Measurements from ENCODE around the gene MARCHF2. TPM values are rescaled to one million over a fixed set of nuclear protein-coding genes. Genes with fewer than 3 reads are reported as not detected.
A peak's percentile ranks its signal among the peaks of the same experiment; 100 is the strongest.

MARCHF2 gene
- total RNA-seq, 1 experiment from 2014 or later = 27.5 TPM

DNA sequence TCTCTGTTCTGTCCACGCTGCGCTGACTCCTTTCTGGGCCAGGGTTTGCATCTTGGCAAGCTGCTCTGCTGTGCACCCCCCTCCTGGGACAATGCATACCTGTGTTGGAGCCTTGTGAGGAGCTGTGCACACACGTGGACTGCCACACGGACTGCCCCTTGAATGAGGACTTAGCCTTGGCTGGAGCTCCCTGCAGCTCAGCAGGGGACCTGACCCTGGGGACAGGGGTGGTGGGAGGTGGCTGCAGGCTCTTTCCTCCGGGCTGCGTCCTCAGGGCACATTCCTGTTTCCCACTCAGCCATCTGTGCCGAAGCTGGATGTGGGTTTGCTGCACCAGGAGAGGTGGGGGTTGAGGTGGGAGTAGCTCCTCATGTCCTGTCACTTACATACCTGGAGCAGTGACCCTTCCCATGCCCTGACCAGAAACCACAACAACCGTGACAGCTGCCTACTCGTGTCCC is 14.8 kb upstream of the MARCHF2 start:
- no peak overlapping the region for H3K14ac ChIP-seq (ENCODE audit: insufficient read depth, low read length)
- H3K4me2 ChIP-seq (ENCODE audit: insufficient read depth, insufficient read length, low read length) = no peak overlapping the region
- TF ChIP-seq, protein P1, sequence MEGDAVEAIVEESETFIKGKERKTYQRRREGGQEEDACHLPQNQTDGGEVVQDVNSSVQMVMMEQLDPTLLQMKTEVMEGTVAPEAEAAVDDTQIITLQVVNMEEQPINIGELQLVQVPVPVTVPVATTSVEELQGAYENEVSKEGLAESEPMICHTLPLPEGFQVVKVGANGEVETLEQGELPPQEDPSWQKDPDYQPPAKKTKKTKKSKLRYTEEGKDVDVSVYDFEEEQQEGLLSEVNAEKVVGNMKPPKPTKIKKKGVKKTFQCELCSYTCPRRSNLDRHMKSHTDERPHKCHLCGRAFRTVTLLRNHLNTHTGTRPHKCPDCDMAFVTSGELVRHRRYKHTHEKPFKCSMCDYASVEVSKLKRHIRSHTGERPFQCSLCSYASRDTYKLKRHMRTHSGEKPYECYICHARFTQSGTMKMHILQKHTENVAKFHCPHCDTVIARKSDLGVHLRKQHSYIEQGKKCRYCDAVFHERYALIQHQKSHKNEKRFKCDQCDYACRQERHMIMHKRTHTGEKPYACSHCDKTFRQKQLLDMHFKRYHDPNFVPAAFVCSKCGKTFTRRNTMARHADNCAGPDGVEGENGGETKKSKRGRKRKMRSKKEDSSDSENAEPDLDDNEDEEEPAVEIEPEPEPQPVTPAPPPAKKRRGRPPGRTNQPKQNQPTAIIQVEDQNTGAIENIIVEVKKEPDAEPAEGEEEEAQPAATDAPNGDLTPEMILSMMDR (conservative IDR thresholded peaks at IDR 0.05) = no peak
- H4K20me1 ChIP-seq (ENCODE audit: control insufficient read depth, insufficient read depth, insufficient read length) = no peaks in the 10 kb centered on the region
- no peak for DNase-seq
- H4K91ac ChIP-seq (ENCODE audit: insufficient read length, low read depth, low read length) = no peak overlapping the region
- no peak overlapping the region for H3T11ph ChIP-seq (ENCODE audit: low read length)
- peaks cover 6% of the 10 kb centered on the region for H3K79me1 ChIP-seq (ENCODE audit: insufficient read depth, low read depth, low read length, poor library complexity, severe bottlenecking)
- H2AFZ ChIP-seq (ENCODE audit: low read length) = no peak overlapping the region
- H2BK15ac ChIP-seq (ENCODE audit: low read depth, low read length) = no peak overlapping the region
- no peaks in the 10 kb centered on the region for H3K23me2 ChIP-seq (ENCODE audit: insufficient read length, low read depth, low read length, poor library complexity, severe bottlenecking)
- H2BK12ac ChIP-seq (ENCODE audit: insufficient read length, low read depth, low read length) = no peak overlapping the region
- no peak overlapping the region for H3K18ac ChIP-seq (ENCODE audit: insufficient read length, low read depth, low read length)
- Mint-ChIP-seq H3K27me3 (ENCODE audit: low read depth) (no peaks in the 10 kb centered on the region), H3K4me1 (peaks cover 6 to 8% of the 10 kb centered on the region in 2 experiments), H3K9me3 (no peaks in the 10 kb centered on the region; a peak in 1 of 5 replicates), H3K27ac (peak overlapping the region in 2 of 3 experiments; percentile 61 to 83; a peak in 2 of 7 replicates), H3K4me3 (no peak overlapping the region), H3K36me3 (ENCODE audit: insufficient read depth in 1 of 3, low read depth in 3 of 3) (peaks cover 14 to 32% (median 26%) of the 10 kb centered on the region in 3 experiments; a peak in 6 of 7 replicates)
- H3K9me3 ChIP-seq (ENCODE audit: control insufficient read depth, low read depth, low read length) = no peaks in the 10 kb centered on the region
- H3K27me3 ChIP-seq (ENCODE audit: insufficient read depth, low read length) = no peaks in the 10 kb centered on the region
- H3K27ac ChIP-seq (ENCODE audit: insufficient read length, low read depth, low read length) = no peak overlapping the region
- H3K56ac ChIP-seq (ENCODE audit: insufficient read length, low read depth, low read length) = no peak overlapping the region
- H4K8ac ChIP-seq (replicated peaks; ENCODE audit: insufficient read length, low read depth, low read length) = no peak overlapping the region
- no peak overlapping the region for H2BK120ac ChIP-seq (ENCODE audit: low read depth, low read length, poor library complexity, severe bottlenecking)
- no peak overlapping the region for H4K5ac ChIP-seq (ENCODE audit: insufficient read length, low read depth, low read length)
- H3K4ac ChIP-seq (ENCODE audit: low read depth, low read length) = no peak overlapping the region
- peaks cover 3% of the 10 kb centered on the region; the same call in 1 of the 2 replicates for H3K79me2 ChIP-seq (ENCODE audit: insufficient read depth, low read length)
- no peak overlapping the region for H2BK20ac ChIP-seq (ENCODE audit: low read depth, low read length, poor library complexity, severe bottlenecking)
- H3K23ac ChIP-seq (ENCODE audit: insufficient read length, low read depth, low read length) = no peak overlapping the region
- no CpG with 5 or more reads among the region's 9 CpGs for WGBS (ENCODE audit: extremely low coverage, insufficient read length, low lambda C conversion rate)
- no peak overlapping the region for H3K9ac ChIP-seq (ENCODE audit: extremely low read depth, insufficient read length, low read length)
- no peak overlapping the region for H2BK5ac ChIP-seq (ENCODE audit: insufficient read length, low read length)
- no peaks in the 10 kb centered on the region for H3K4me1 ChIP-seq (ENCODE audit: insufficient read depth, low read length)
- H2AK5ac ChIP-seq (ENCODE audit: insufficient read length, low read length) = no peak overlapping the region

Measured in H9 (cell line).